ENCODE results near the gene COTL1. TPM values are rescaled to one million over a fixed set of nuclear protein-coding genes. Genes with fewer than 3 reads are reported as not detected.
"Not testable (repeated sequence)": the region's sequence is repeated elsewhere in the genome, so short reads cannot be mapped to it uniquely, and the experiment has no call there.

The COTL1 gene
- total and polyA plus RNA-seq, 2 donors = 117 to 145 TPM

- DNase-seq (ENCODE audit: low read depth in 6 of 9, low spot score in 9 of 9); H3K27me3 ChIP-seq (ENCODE audit: control insufficient read depth in 2 of 2, insufficient read depth in 1 of 2, low read length in 1 of 2); H3K9me3 ChIP-seq (ENCODE audit: control insufficient read depth in 2 of 2, insufficient read depth in 1 of 2, low read length in 1 of 2); H3K27ac ChIP-seq (ENCODE audit: low read depth in 1 of 2, low read length in 1 of 2); H3K4me3 ChIP-seq (ENCODE audit: low read length in 2 of 2); H3K36me3 ChIP-seq (ENCODE audit: control insufficient read depth in 2 of 2, insufficient read depth in 2 of 2, low read length in 1 of 2): not testable (repeated sequence)
- 96% methylated on average over 19 of the region's 21 CpGs for WGBS
- peaks cover 0 to 33% of the 10 kb centered on the region in 2 donors for H3K4me1 ChIP-seq (ENCODE audit: control insufficient read depth in 2 of 2, insufficient read depth in 2 of 2, low read length in 2 of 2)
These were observed 92.8 kb downstream of the COTL1 start for GRCh38 chr16:84524941-84525581.

GRCh38 chr16:84524346-84524920 is 93.4 kb downstream of the COTL1 start:
- 83% methylated on average over 14 of the region's 14 CpGs for WGBS
- H3K27ac ChIP-seq (ENCODE audit: low read depth in 1 of 2, low read length in 1 of 2) = no peak overlapping the region
- DNase-seq (ENCODE audit: low read depth in 6 of 9, low spot score in 9 of 9) = no peak

GRCh38 chr16:84521497-84521770 is 96.4 kb downstream of the COTL1 start:
- no peak for DNase-seq (ENCODE audit: low read depth in 6 of 9, low spot score in 9 of 9)
- Histone ChIP-seq H3K9me3 (ENCODE audit: control insufficient read depth in 2 of 2, insufficient read depth in 1 of 2, low read length in 1 of 2) (no peaks in the 10 kb centered on the region), H3K4me3 (ENCODE audit: low read length in 2 of 2) (no peak overlapping the region), H3K36me3 (ENCODE audit: control insufficient read depth in 2 of 2, insufficient read depth in 2 of 2, low read length in 1 of 2) (no peaks in the 10 kb centered on the region), H3K27me3 (ENCODE audit: control insufficient read depth in 2 of 2, insufficient read depth in 1 of 2, low read length in 1 of 2) (no peaks in the 10 kb centered on the region), H3K4me1 (ENCODE audit: control insufficient read depth in 2 of 2, insufficient read depth in 2 of 2, low read length in 2 of 2) (peaks cover 0 to 50% of the 10 kb centered on the region in 2 donors), H3K27ac (ENCODE audit: low read depth in 1 of 2, low read length in 1 of 2) (no peak overlapping the region)
- 88% methylated on average over 4 of the region's 4 CpGs for WGBS

More at GRCh38 chr16:84524346-84524920, 93.4 kb downstream of the COTL1 start:
- Histone ChIP-seq H3K4me1 (ENCODE audit: control insufficient read depth in 2 of 2, insufficient read depth in 2 of 2, low read length in 2 of 2) (peaks cover 0 to 39% of the 10 kb centered on the region in 2 donors), H3K4me3 (ENCODE audit: low read length in 2 of 2) (no peak overlapping the region), H3K9me3 (ENCODE audit: control insufficient read depth in 2 of 2, insufficient read depth in 1 of 2, low read length in 1 of 2) (no peaks in the 10 kb centered on the region), H3K36me3 (ENCODE audit: control insufficient read depth in 2 of 2, insufficient read depth in 2 of 2, low read length in 1 of 2) (no peaks in the 10 kb centered on the region), H3K27me3 (ENCODE audit: control insufficient read depth in 2 of 2, insufficient read depth in 1 of 2, low read length in 1 of 2) (no peaks in the 10 kb centered on the region)

- H3K4me1 ChIP-seq (ENCODE audit: control insufficient read depth in 2 of 2, insufficient read depth in 2 of 2, low read length in 2 of 2) = peaks cover 0 to 50% of the 10 kb centered on the region in 2 donors
These were observed 97.0 kb downstream of the COTL1 start for GRCh38 chr16:84520725-84521496.

GRCh38 chr16:84519855-84520254 is 98.0 kb downstream of the COTL1 start:
- no peak overlapping the region for H3K4me3 ChIP-seq (ENCODE audit: low read length in 2 of 2)
- H3K9me3 ChIP-seq (ENCODE audit: control insufficient read depth in 2 of 2, insufficient read depth in 1 of 2, low read length in 1 of 2) = no peaks in the 10 kb centered on the region
- peak overlapping the region; percentile 1 to 26 for H3K27ac ChIP-seq (ENCODE audit: low read depth in 1 of 2, low read length in 1 of 2)
- DNase-seq (ENCODE audit: low read depth in 6 of 9, low spot score in 9 of 9) = no peak
- H3K4me1 ChIP-seq (ENCODE audit: control insufficient read depth in 2 of 2, insufficient read depth in 2 of 2, low read length in 2 of 2) = peaks cover 4 to 59% of the 10 kb centered on the region in 2 donors
- no peaks in the 10 kb centered on the region for H3K36me3 ChIP-seq (ENCODE audit: control insufficient read depth in 2 of 2, insufficient read depth in 2 of 2, low read length in 1 of 2)
- 90% methylated on average over 11 of the region's 11 CpGs for WGBS
- H3K27me3 ChIP-seq (ENCODE audit: control insufficient read depth in 2 of 2, insufficient read depth in 1 of 2, low read length in 1 of 2) = no peaks in the 10 kb centered on the region

More at GRCh38 chr16:84520725-84521496, 97.0 kb downstream of the COTL1 start:
- DNase-seq (ENCODE audit: low read depth in 6 of 9, low spot score in 9 of 9) = no peak
- Histone ChIP-seq H3K4me3 (ENCODE audit: low read length in 2 of 2) (no peak overlapping the region), H3K27ac (ENCODE audit: low read depth in 1 of 2, low read length in 1 of 2) (peak overlapping the region in 1 of 2 donors; percentile 4), H3K36me3 (ENCODE audit: control insufficient read depth in 2 of 2, insufficient read depth in 2 of 2, low read length in 1 of 2) (no peaks in the 10 kb centered on the region), H3K9me3 (ENCODE audit: control insufficient read depth in 2 of 2, insufficient read depth in 1 of 2, low read length in 1 of 2) (no peaks in the 10 kb centered on the region), H3K27me3 (ENCODE audit: control insufficient read depth in 2 of 2, insufficient read depth in 1 of 2, low read length in 1 of 2) (no peaks in the 10 kb centered on the region)
- 70% methylated on average over 17 of the region's 17 CpGs for WGBS

GRCh38 chr16:84518804-84519341 is 99.0 kb downstream of the COTL1 start:
- H3K27ac ChIP-seq (ENCODE audit: low read depth in 1 of 2, low read length in 1 of 2) = peak overlapping the region; percentile 62 to 82
- peaks cover 10 to 65% of the 10 kb centered on the region in 2 donors for H3K4me1 ChIP-seq (ENCODE audit: control insufficient read depth in 2 of 2, insufficient read depth in 2 of 2, low read length in 2 of 2)
- H3K36me3 ChIP-seq (ENCODE audit: control insufficient read depth in 2 of 2, insufficient read depth in 2 of 2, low read length in 1 of 2) = no peaks in the 10 kb centered on the region
- peak in 4 of 9 donors; percentile 34 to 80 (median 40) for DNase-seq (ENCODE audit: low read depth in 6 of 9, low spot score in 9 of 9)
- WGBS = 47% methylated on average over 17 of the region's 17 CpGs
- H3K4me3 ChIP-seq (ENCODE audit: low read length in 2 of 2) = no peak overlapping the region
- H3K27me3 ChIP-seq (ENCODE audit: control insufficient read depth in 2 of 2, insufficient read depth in 1 of 2, low read length in 1 of 2) = no peaks in the 10 kb centered on the region
- H3K9me3 ChIP-seq (ENCODE audit: control insufficient read depth in 2 of 2, insufficient read depth in 1 of 2, low read length in 1 of 2) = no peaks in the 10 kb centered on the region

GRCh38 chr16:84518220-84518619 is 99.7 kb downstream of the COTL1 start:
- H3K36me3 ChIP-seq (ENCODE audit: control insufficient read depth in 2 of 2, insufficient read depth in 2 of 2, low read length in 1 of 2); H3K4me3 ChIP-seq (ENCODE audit: low read length in 2 of 2); H3K27me3 ChIP-seq (ENCODE audit: control insufficient read depth in 2 of 2, insufficient read depth in 1 of 2, low read length in 1 of 2); H3K27ac ChIP-seq (ENCODE audit: low read depth in 1 of 2, low read length in 1 of 2); H3K9me3 ChIP-seq (ENCODE audit: control insufficient read depth in 2 of 2, insufficient read depth in 1 of 2, low read length in 1 of 2); DNase-seq (ENCODE audit: low read depth in 6 of 9, low spot score in 9 of 9): not testable (repeated sequence)
- 96% methylated on average over 3 of the region's 3 CpGs for WGBS
- H3K4me1 ChIP-seq (ENCODE audit: control insufficient read depth in 2 of 2, insufficient read depth in 2 of 2, low read length in 2 of 2) = peaks cover 12 to 66% of the 10 kb centered on the region in 2 donors

- Histone ChIP-seq H3K27ac (ENCODE audit: low read depth in 1 of 2, low read length in 1 of 2) (no peak overlapping the region), H3K9me3 (ENCODE audit: control insufficient read depth in 2 of 2, insufficient read depth in 1 of 2, low read length in 1 of 2) (no peaks in the 10 kb centered on the region), H3K4me1 (ENCODE audit: control insufficient read depth in 2 of 2, insufficient read depth in 2 of 2, low read length in 2 of 2) (peaks cover 14 to 74% of the 10 kb centered on the region in 2 donors), H3K4me3 (ENCODE audit: low read length in 2 of 2) (no peak overlapping the region), H3K36me3 (ENCODE audit: control insufficient read depth in 2 of 2, insufficient read depth in 2 of 2, low read length in 1 of 2) (no peaks in the 10 kb centered on the region), H3K27me3 (ENCODE audit: control insufficient read depth in 2 of 2, insufficient read depth in 1 of 2, low read length in 1 of 2) (no peaks in the 10 kb centered on the region)
- DNase-seq (ENCODE audit: low read depth in 6 of 9, low spot score in 9 of 9) = no peak
- WGBS = 96% methylated on average over 12 of the region's 12 CpGs
These were observed 100.5 kb downstream of the COTL1 start for GRCh38 chr16:84517366-84517765.
